Measurements from ENCODE around the gene C1orf53.

DNA sequence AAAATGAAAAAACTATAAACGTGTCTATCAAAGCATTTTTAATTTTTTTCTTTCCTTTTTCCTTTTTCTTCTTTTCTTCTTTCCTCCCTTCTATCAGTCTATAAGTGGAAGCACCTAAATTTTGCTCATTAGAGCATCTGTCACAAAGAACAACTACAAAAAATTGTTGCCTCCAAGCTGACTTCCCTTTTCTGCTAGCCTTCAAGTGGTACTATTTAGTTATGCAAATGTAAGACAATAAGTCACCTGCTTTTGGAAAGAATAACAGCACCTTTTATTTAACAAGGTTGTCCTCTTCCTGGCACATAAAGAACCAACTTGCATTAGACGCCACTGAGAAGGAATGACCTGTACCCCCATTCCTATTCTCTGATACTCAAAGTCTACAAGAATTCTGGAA, 45.0 kb upstream of the C1orf53 start:
- TF ChIP-seq, protein P1, sequence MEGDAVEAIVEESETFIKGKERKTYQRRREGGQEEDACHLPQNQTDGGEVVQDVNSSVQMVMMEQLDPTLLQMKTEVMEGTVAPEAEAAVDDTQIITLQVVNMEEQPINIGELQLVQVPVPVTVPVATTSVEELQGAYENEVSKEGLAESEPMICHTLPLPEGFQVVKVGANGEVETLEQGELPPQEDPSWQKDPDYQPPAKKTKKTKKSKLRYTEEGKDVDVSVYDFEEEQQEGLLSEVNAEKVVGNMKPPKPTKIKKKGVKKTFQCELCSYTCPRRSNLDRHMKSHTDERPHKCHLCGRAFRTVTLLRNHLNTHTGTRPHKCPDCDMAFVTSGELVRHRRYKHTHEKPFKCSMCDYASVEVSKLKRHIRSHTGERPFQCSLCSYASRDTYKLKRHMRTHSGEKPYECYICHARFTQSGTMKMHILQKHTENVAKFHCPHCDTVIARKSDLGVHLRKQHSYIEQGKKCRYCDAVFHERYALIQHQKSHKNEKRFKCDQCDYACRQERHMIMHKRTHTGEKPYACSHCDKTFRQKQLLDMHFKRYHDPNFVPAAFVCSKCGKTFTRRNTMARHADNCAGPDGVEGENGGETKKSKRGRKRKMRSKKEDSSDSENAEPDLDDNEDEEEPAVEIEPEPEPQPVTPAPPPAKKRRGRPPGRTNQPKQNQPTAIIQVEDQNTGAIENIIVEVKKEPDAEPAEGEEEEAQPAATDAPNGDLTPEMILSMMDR (IDR thresholded peaks at IDR 0.05) = no peak
- TF ChIP-seq POLR2AphosphoS5 (IDR thresholded peaks at IDR 0.05) = no peak
- no peak for TF ChIP-seq POLR2A (IDR thresholded peaks at IDR 0.05)
- TF ChIP-seq EP300 (IDR thresholded peaks at IDR 0.05) = no peak

Measured in upper lobe of left lung (tissue), 4 donors.